ENCODE results near the gene CIB2.

DNA sequence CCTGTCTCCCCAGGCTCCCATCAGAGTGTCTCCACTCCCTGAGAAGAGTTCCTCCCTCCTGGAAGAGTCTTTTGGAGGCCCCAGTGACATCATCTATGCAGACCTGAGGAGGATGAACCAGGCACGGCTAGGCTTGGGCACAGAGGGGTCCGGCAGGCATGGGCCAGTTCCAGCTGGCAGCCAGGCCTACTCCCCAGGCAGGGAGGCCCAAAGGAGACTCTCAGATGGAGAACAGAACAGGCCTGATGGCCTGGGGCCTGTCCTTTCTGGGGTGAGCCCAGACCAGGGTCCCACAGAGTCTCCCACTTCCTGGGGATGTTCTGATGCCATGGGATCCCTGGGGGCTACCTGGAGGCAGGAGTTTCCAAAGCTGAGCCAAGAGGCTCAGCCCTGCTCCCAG, 30.4 kb downstream of the CIB2 start:
- TF ChIP-seq, protein P1, sequence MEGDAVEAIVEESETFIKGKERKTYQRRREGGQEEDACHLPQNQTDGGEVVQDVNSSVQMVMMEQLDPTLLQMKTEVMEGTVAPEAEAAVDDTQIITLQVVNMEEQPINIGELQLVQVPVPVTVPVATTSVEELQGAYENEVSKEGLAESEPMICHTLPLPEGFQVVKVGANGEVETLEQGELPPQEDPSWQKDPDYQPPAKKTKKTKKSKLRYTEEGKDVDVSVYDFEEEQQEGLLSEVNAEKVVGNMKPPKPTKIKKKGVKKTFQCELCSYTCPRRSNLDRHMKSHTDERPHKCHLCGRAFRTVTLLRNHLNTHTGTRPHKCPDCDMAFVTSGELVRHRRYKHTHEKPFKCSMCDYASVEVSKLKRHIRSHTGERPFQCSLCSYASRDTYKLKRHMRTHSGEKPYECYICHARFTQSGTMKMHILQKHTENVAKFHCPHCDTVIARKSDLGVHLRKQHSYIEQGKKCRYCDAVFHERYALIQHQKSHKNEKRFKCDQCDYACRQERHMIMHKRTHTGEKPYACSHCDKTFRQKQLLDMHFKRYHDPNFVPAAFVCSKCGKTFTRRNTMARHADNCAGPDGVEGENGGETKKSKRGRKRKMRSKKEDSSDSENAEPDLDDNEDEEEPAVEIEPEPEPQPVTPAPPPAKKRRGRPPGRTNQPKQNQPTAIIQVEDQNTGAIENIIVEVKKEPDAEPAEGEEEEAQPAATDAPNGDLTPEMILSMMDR (IDR thresholded peaks at IDR 0.05): no peak
- no peak for TF ChIP-seq POLR2A (IDR thresholded peaks at IDR 0.05)

All from heart left ventricle (tissue), 13 donors.